ENCODE data around the gene SYNE2.
A peak's percentile ranks its signal among the peaks of the same experiment; 100 is the strongest.

Gene SYNE2

DNA sequence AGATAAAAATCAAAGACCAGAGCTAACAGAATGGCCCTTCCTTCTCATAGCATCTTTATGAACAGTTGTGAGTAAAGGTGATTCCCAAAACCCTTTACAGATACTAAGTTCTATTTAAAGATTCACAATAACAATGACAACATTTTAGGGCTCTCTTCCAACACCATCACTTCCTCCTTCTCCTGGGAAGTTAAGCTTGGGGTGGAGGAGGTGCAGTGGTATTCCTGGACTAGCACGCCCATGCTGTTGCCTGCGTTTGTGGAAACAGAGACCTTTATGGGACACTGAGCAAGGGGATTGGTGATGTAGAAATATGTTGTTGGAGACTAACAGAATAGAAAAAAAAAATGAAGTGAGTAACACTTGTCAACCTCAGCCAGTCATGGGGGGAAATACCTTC, 22.5 kb downstream of the SYNE2 start:
- DNase-seq = no peak

GRCh38 chr14:63877550-63877939, 24.7 kb downstream of the SYNE2 start:
- DNase-seq = no peak

DNA sequence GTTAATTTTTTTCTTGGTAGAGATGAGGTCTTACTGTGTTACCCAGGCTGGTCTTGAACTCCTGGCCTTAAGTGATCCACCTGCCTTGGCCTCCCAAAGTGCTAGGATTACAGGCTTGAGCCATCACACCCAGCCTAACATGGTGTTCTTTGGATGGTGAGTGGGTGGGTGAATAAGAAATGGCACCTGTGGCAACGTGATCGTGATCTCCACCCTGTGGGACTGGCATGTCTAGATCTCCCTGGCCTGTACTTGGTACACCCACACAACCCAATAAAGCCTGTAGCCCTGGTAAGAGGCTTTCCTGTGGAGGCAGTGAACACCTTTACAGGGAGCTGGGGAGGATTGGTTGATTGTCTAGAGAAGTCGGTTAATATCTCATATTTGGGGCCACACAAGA, 25.2 kb downstream of the SYNE2 start:
- no peak for DNase-seq

DNA sequence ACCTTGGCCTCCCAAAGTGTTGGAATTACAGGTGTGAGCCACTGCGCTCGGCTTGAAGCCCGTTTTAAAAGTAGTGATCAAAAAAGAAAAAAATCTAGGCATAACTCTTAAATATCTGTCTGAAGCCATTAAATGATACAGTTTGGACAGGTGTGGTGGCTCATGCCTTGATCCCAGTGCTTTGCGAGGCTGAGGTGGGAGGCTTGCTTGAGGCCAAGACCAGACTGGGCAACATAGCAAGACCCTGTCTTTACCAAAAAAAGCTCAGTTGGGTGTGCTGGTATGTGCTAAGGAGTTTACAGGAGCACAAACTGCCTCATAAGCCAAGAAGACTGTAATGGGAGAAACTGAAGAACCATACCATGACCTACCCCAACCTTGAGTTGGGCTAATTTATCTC, 26.0 kb downstream of the SYNE2 start:
- no peak for DNase-seq

GRCh38 chr14:63881926-63882325, 29.1 kb downstream of the SYNE2 start:
- no peak for DNase-seq

GRCh38 chr14:63887899-63888298, 35.1 kb downstream of the SYNE2 start:
- no peak for DNase-seq

GRCh38 chr14:63890553-63890952, 37.7 kb downstream of the SYNE2 start:
- no peak for DNase-seq

GRCh38 chr14:63891148-63891975, 38.6 kb downstream of the SYNE2 start:
- DNase-seq = peak in 1 of 14 donors; percentile 10

GRCh38 chr14:63892265-63892664, 39.5 kb downstream of the SYNE2 start:
- DNase-seq = no peak

DNA sequence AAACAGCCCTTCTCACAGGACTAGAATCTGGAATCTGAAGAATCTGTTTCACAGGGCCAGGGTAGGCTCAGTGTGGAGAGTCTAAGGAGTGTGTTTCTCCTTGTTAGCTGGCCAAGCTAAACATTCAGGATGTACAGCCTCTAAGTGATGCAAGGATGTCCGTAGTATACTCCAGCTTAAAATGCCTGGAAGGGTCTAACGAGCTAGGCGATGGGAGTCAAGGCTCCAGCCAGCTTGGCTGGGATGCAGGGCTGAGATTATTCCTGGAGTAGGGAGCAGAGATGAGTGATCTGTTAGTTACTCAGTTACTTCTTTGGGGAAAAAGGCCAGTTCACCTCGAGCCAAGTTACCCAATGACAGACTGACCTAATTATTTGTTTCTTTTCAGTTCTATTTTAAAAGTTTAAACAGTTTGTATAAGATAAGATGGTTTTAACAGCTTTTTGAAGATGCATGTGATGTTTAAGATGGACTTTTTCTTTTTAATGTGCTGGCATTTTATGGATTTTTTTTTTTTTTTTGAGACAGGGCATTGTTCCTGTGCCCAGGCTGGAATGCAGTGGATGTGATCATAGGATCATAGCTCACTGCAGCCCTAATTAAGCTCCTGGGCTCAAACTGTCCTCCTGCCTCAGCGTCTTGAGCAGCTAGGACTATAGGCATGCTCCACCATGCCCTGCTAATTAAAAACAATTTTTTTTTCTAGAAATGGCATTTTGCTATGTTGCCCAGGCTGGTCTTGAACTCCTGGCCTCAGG, 41.1 kb downstream of the SYNE2 start:
- DNase-seq = no peak

DNA sequence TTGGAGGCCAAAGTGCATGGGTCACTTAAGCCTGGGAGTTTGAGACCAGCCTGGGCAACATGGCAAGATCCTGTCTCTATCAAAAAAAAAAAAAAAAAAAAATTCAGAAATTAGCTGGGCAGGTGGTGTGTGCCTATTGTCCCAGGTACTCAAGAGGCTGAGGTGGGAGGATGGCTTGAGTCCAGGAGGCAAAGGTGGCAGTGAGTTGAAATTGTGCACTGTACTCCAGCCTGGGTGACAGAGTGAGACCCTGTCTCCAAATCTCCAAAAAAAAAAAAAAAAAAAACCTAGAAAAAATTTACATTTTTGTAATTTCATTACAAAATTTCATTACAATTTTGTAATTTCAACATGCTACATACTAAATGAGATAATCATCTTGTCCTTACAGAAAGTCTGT, 42.7 kb downstream of the SYNE2 start:
- no peak for DNase-seq

GRCh38 chr14:63896278-63896720, 43.5 kb downstream of the SYNE2 start:
- no peak for DNase-seq

DNA sequence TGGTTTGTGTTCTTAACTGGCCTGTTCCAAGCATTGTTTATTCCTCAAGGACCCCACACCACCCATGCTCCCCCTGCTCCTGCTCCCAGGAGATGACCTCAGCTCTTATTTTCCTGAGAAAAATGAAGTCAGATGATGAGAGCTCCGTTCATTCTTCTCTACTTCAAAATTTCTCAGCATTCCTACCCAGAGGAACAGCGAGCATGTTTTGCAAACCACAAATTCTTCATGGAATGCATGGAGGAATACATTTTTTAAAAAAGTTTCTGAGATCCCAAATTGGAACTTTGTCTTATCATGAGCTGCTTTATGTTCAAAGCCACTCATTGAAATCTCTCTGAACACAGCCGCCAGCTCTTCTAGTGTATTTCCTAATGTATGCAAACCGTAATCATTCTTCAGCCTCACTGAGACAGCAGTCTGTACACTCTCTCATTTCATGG, 44.9 kb downstream of the SYNE2 start:
- no peak for DNase-seq

DNA sequence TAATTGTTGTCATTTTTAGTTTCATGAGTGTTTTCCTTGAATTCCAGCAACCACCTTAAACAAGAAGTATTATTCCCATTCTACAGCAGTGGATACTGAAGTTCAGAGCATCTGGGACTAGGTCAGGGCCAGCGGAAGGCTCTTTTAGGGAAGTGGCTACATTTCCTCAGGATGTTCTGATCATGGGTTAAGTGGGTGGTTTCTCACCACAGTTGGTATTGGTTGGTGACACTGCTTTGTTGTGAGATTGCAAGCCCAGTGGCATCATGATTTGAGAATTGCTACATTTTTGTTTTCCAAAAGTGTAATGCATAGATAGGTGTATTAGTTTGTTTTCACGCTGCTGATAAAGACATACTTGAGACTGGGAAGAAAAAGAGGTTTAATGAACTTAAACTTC, 47.1 kb downstream of the SYNE2 start:
- no peak for DNase-seq

DNA sequence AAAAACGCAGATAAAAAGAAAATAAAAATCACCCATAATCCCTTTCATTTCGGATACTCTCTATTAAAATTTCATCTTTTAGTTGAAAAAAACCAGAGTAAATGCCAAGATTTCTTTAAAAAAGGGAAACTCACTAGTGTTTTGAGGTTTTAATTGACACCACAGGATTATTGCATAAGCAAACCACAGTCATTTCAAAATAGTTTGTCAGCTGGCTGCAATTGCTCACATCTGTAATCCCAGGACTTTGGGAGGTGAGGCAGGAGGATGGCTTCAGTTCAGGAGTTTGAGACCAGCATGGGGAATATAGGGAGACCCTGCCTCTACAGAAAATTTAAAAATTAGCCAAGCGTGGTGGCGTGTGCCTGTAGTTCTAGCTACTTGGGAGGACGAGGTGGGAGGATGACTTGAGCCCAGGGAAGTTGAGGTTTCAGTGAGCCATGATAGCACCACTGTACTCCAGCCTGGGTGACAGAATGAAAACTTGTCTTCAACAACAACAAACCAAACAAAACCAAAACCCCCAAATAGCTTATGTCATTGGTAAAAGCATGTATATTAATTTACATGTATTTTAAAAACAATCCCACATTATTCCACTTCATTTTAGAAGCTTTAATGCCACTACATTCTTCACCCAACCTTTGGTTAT, 48.8 kb downstream of the SYNE2 start:
- no peak for DNase-seq

- no peak for DNase-seq
Observed at GRCh38 chr14:63902375-63902976, 49.7 kb downstream of the SYNE2 start.

DNA sequence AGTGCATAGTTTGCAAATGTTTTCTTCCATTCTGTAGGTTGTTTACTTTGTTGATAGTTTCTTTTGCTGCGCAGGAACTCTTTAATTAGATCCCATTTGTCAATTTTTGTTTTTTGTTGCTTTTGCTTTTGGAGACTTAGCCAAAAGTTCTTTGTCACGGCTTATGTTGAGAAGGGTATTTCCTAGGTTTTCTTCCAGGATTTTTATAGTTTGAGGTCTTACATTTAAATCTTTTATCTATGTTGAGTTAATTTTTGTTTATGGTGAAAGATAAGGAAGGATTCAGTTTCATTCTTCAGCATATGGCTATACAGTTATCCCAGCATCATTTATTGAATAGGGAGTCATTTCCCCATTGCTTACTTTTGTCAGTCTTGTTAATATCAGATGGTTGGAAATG, 51.9 kb downstream of the SYNE2 start:
- no peak for DNase-seq

- DNase-seq = no peak
Observed at GRCh38 chr14:63905370-63905769, 52.6 kb downstream of the SYNE2 start.

DNA sequence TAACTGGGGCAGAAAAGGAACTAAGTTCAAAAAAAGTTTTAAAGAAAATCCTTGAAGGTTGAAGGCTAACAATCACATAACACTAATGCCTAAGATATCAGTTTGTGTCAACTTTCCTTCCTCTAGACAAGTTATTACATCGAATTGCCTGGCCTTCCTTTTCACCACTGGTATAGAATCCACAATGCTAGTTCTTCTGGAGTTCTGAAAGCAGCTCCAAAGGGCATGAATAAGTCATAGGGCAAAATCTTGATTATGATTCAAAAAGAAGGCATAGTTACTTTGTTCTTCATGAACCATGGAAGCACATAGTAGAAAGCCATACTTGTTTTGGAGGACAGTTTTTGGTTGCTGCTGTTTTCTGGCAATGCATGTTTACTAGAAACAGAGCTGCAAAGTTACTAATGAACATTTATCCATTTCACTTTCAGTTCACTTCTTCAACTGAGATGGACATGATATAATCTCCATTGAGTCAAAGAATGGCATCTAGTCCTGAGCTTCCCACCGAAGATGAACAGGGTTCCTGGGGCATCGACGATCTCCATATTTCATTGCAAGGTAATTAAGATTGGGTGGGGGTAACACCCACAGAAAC, 56.0 kb downstream of the SYNE2 start:
- no peak for DNase-seq

DNA sequence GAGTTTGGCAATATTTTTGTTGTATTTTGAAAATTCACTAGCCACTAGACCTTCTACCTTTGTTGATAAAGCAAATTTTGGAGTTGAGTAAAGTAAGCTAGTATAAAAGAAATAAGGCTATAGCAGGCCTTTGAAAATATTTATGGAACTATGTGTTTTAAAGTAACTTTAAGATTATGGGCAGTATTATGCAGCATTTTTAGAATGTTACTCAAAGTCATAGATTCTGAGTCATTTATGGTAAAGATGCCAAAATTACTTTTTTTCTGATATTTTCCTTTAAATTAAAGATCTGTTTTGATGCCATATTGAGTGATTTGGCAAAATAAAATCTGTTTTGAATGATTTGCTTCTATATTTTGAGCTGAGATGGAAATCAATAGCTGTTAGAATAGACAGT, 57.2 kb downstream of the SYNE2 start:
- no peak for DNase-seq

GRCh38 chr14:63910583-63911363, 58.0 kb downstream of the SYNE2 start:
- no peak for DNase-seq

DNA sequence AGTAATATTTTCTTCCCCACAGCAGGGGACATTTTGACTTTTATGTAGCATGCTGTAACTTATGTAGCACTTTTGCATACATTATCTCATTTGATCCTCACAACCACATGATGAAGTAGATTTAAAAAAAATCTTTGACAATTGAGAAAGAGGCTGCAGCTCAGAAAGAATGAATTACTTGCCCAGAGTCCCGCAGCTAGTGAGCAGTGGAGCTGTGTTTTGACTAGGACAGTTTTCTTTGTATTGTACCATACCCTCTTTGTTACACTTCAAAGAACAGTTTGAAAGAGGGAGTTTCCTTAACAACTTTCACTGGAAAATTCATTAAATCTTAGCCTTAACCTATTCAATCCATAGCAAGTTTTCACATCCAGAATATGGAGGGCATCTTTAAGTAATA, 58.6 kb downstream of the SYNE2 start:
- DNase-seq = no peak

Data from C1 segment of cervical spinal cord (tissue), 14 donors.